PC-9 (cell line): ENCODE data around the gene AKAP8L.

Experiments used
- CTCF ChIP-seq: fragments of 200-600 bp; sonication (generic); conservative IDR thresholded peaks from 2 replicates; pipeline ENCODE4 v1.6.1; 2017; ENCODE audit warnings: mixed run types, antibody characterized with exemption, mild to moderate bottlenecking, moderate library complexity
- EZH2 ChIP-seq: fragments of 200-600 bp; sonication (generic); IDR thresholded peaks from 2 replicates; pipeline ENCODE4 v1.8.0; 2017; ENCODE audit warnings: antibody characterized with exemption, low read depth

DNA sequence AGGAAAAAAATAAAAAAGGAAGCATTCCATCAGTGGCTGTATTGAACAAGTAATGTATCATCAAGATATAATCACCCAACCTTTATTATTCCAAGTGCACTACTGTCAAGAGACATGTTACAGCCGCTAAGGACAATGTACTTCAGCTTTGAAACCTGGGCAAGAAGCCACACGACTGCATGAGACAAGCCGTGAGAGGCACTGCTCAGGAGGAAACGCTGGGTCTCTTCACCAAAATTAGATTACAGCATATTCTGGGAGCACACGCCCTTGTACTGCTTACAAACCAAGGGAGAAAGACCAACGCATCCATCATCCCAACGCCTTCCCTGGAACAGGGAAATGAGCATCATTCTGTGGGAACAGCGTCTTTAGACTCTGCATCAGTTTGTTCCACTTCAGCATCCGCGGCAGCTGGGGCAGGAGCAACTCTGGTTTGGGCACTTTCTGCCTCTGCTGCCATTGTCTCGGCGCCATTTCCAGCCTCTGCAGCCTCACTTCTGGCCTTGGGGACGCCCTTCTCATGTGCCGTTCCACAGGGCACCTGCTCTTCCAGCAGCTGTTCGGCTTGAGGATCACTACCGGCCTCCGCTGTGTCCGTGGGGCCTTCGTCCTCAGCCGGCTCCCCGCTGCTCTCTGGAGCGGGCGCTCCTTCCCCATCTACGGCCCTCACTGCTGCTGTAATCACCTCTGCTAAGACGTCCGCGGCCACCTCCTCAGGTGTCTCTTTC lies 64.1 kb downstream of the AKAP8L start:
- TF ChIP-seq CTCF (no peak), EZH2 (no peak)
